ENCODE results near the gene EZR. TPM values are rescaled to one million over a fixed set of nuclear protein-coding genes. Genes with fewer than 3 reads are reported as not detected.

Gene EZR
- total and polyA plus RNA-seq, 9 of the 15 experiments (the other 6 are each of a cell fraction or from before 2014, with no cell fraction given), result 36.5 to 162 (median 104) TPM

DNA sequence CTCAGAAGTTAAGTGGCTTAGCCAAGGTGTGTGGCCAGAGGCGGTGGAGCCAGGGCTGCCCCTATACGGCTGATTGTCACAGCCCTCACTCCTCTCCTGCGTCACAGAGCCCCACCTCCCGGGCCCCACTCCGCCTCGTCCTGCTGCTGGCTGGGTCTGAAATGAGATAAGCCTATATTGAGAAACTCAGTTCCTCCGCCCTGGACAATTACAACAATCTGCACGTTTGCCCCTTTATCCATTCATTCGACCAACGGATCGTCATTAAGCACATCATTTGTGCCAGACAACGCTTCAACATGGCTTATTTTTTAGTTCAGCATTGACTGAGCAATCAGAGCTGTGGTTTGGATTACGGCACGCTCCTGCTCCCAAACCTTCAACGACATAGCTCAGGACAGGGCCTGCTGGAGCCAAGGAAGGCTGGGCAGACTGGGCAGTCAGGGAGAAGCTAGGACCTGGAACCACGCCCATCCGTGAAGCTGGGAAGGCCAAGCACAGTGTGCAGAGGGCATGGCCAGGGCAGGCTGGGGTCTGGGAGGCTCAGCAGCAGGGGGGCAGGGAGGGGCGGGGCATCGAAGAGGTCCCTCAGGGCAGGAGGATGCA, 16.6 kb upstream of the EZR start (continued):
- TF ChIP-seq, protein P1, sequence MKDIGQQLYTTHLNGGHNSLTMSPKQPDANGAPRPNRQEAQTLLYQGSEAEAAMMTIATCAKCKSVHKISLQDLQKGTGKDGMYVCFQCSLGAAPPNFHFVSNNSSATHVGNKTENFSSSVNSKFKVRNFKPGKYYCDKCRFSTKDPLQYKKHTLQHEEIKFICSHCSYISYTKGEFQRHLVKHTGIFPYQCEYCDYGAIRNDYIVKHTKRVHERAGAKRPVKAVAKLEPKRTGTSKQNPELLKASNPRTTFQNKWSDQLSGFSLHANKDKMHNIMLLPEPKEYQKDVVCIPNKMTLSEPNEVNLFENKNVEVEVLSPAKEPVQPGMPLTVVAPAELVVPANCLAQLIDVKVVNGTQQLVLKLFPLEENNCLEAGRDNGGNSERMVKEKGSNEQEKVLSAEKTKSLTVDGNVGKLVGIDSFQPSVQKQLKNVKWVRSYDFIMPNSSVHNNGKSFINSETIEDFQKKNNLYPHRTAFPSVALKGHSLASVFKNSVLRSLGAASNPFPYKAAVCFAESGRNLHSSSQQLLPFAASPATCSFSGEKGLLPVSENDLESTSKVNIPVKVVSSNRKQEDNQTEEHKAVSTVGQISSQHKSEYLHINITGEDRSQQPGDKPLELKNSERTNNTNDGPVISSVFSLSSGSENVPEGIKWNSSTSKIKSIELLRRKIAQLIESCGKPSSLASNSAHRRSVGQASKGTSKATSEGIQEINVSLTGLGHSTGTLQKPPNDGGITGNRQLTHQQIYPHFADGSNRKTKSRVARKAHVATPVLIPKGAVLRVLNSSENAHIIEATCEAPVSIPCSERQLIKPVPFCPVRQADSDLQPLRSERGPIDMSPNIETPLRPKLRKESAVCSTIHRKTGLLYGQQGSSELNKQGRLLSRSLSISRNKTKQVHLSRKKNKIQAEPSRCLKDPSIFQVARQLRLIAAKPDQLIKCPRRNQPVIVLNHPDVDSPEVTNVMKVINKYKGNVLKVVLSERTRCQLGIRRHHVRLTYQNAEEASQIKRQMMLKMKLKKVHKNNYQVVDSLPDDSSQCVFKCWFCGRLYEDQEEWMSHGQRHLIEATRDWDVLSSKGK (CRISPR knock-in tag; IDR thresholded peaks at IDR 0.05), result no peak
- TF ChIP-seq, protein P2, sequence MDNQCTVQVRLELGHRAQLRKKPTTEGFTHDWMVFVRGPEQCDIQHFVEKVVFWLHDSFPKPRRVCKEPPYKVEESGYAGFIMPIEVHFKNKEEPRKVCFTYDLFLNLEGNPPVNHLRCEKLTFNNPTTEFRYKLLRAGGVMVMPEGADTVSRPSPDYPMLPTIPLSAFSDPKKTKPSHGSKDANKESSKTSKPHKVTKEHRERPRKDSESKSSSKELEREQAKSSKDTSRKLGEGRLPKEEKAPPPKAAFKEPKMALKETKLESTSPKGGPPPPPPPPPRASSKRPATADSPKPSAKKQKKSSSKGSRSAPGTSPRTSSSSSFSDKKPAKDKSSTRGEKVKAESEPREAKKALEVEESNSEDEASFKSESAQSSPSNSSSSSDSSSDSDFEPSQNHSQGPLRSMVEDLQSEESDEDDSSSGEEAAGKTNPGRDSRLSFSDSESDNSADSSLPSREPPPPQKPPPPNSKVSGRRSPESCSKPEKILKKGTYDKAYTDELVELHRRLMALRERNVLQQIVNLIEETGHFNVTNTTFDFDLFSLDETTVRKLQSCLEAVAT (IDR thresholded peaks at IDR 0.05), result peak in 1 of 2 experiments; percentile 94; a peak in 2 of 4 replicates
- no peak for TF ChIP-seq ZNF217 (CRISPR knock-in tag; IDR thresholded peaks at IDR 0.05)
- TF ChIP-seq, protein P3, sequence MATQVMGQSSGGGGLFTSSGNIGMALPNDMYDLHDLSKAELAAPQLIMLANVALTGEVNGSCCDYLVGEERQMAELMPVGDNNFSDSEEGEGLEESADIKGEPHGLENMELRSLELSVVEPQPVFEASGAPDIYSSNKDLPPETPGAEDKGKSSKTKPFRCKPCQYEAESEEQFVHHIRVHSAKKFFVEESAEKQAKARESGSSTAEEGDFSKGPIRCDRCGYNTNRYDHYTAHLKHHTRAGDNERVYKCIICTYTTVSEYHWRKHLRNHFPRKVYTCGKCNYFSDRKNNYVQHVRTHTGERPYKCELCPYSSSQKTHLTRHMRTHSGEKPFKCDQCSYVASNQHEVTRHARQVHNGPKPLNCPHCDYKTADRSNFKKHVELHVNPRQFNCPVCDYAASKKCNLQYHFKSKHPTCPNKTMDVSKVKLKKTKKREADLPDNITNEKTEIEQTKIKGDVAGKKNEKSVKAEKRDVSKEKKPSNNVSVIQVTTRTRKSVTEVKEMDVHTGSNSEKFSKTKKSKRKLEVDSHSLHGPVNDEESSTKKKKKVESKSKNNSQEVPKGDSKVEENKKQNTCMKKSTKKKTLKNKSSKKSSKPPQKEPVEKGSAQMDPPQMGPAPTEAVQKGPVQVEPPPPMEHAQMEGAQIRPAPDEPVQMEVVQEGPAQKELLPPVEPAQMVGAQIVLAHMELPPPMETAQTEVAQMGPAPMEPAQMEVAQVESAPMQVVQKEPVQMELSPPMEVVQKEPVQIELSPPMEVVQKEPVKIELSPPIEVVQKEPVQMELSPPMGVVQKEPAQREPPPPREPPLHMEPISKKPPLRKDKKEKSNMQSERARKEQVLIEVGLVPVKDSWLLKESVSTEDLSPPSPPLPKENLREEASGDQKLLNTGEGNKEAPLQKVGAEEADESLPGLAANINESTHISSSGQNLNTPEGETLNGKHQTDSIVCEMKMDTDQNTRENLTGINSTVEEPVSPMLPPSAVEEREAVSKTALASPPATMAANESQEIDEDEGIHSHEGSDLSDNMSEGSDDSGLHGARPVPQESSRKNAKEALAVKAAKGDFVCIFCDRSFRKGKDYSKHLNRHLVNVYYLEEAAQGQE (IDR thresholded peaks at IDR 0.05; ENCODE audit: borderline replicate concordance), result peak; percentile 20; the same call in 1 of the 2 replicates
- TF ChIP-seq, protein P3 (CRISPR knock-in tag; IDR thresholded peaks at IDR 0.05; ENCODE audit: low read depth), result no peak
- TF ChIP-seq LCOR (CRISPR knock-in tag; IDR thresholded peaks at IDR 0.05), result 0 out of 2 replicates have a peak, but pooled peaks have one; percentile 25
- TF ChIP-seq GATA2 (CRISPR knock-in tag; IDR thresholded peaks at IDR 0.05), result peak; percentile 20
- no peak for TF ChIP-seq POLR2H (tag; IDR thresholded peaks at IDR 0.05; ENCODE audit: low read depth)
- TF ChIP-seq SMARCA4 (IDR thresholded peaks at IDR 0.05), result peak; percentile 80; the same call in 1 of the 2 replicates
- peak; percentile 22; the same call in 1 of the 2 replicates for TF ChIP-seq PHF8 (IDR thresholded peaks at IDR 0.05; ENCODE audit: borderline replicate concordance, low read length)
- TF ChIP-seq MYC (IDR thresholded peaks at IDR 0.05; ENCODE audit: low read depth, low read length), result peak; percentile 42; the same call in 1 of the 2 replicates
- TF ChIP-seq MYC (CRISPR knock-in tag; IDR thresholded peaks at IDR 0.05; ENCODE audit: borderline replicate concordance, low read depth), result no peak
- TF ChIP-seq, protein P4, sequence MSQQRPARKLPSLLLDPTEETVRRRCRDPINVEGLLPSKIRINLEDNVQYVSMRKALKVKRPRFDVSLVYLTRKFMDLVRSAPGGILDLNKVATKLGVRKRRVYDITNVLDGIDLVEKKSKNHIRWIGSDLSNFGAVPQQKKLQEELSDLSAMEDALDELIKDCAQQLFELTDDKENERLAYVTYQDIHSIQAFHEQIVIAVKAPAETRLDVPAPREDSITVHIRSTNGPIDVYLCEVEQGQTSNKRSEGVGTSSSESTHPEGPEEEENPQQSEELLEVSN (IDR thresholded peaks at IDR 0.05; ENCODE audit: borderline replicate concordance in 1 of 2, extremely low read depth in 1 of 2, insufficient read depth in 1 of 2, insufficient read length in 1 of 2, low read depth in 1 of 2, low read length in 1 of 2, poor library complexity in 1 of 2, severe bottlenecking in 1 of 2), result no peak
